CD4-positive, alpha-beta T cell treated with Interleukin-6 for 4 hours (primary cell): Measurements from ENCODE around the gene RAPGEF4.

Experiments
- DNase-seq: peaks from one replicate; pipeline ENCODE4 v3.0.0-alpha.2; 2020; ENCODE audit warnings: mixed read lengths

The RAPGEF4 gene

GRCh38 chr2:172830482-172830881 lies 94.8 kb downstream of the RAPGEF4 start:
- DNase-seq: no peak

- no peak for DNase-seq
Observed at GRCh38 chr2:172833898-172834297, 98.3 kb downstream of the RAPGEF4 start.

DNA sequence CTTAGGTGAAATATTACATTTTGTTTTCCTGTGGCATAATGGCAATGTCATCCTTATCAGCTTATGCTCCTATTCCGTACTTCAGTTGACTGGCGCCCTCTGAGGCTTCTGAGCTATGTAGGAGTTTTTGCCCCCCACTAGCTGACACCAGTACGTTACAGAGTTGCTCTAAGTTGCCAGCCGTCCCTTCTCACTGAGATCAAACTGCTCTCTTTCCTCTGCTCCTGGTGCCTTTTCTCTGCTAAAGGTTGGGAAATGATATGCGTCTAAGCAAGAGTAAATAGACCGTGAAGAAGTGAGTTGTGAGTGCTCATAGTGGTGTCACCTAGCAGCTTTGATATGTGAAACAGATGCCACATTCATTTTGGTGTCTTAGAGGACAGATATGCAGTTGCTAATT lies 99.2 kb downstream of the RAPGEF4 start:
- no peak for DNase-seq

DNA sequence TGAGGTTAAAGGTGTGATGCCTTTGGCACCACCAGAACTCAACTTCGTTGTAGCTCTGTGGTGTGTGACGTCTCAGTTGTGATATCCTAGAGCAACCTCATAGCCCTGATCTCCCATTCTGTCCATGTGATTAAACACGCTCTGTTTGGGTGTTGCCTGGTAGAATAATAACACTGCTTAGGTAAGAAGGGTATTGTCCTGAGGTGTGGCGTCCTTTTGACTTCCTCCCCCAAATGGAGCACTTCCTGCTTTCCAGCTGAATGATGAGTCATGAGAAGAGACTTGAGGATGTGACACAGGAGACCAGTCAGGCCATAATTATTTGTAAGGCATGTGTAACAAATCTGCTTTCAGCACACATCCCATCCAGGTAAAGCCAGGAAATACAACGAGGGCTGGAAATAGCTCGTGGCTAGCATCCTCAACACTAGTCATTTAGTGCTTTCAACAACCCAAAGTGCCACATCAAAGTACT lies 100.7 kb downstream of the RAPGEF4 start:
- DNase-seq: no peak

DNA sequence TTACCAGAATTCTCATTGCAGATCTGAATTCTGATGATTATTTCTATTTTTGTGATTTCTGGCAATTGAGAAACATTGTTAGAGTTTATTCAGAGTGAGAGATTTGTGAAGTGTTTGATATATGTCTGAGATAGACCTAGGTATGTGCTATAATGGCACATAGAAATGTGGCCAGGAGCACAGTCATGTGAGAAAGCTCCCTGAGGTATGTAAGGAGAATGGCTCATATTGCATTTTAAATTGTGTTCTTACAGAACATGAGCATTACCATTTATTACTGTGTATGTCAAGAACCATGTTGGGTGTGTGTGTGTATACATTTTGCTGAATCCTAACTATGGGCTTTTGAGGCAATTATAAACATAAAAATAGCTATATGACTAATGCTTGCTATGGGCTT lies 101.2 kb downstream of the RAPGEF4 start:
- DNase-seq: no peak

GRCh38 chr2:172839446-172839845 lies 103.8 kb downstream of the RAPGEF4 start:
- no peak for DNase-seq

DNA sequence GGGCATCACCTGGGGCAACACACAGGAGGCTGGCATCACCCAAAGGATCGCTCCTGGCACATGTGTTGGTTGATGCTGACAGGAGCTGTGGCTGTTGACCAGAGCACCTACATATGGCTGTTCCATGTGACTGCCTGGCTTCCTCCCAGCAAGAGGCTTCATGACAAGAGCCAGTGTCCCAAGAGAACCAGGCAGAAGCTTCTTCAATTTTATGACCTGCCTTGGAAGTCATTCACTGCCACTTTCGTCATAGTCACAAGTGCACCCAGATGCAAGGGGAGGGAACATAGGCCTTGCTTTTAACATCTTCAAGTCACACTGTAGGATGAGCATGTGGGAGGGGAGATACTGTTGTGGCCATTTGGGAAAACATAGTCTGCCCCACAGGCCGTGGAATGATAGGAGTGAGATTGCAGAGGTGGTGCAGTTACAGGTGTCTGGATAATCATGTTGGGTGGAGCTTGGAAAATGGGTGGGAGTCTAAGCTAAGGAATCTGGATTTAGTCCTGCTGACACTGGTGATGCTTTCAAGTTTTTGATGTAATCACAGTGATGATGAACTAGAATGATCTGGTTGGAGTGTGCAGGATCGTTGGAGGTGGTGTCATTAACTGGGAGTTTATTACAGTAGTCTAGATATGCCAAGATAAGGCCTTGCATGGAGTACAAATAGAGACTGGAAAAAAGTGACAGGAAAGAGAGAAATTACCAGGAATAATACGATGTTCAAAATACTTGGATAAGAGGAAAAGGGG lies 107.0 kb downstream of the RAPGEF4 start:
- no peak for DNase-seq

DNA sequence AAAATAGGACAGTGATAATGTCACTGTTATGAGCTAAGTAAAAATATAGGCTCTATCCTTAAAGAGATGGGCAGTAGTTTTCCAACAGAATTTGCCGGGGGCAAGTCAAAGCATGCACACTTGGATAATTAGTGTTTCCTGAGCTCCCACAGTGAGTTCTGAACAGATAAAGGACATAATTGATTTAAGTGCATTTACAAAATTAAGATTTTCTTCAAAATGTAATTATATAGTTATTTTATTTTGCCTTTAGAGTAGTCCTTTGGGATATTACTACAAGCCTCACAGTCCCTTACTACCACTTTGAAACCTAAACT lies 107.6 kb downstream of the RAPGEF4 start:
- DNase-seq: no peak

DNA sequence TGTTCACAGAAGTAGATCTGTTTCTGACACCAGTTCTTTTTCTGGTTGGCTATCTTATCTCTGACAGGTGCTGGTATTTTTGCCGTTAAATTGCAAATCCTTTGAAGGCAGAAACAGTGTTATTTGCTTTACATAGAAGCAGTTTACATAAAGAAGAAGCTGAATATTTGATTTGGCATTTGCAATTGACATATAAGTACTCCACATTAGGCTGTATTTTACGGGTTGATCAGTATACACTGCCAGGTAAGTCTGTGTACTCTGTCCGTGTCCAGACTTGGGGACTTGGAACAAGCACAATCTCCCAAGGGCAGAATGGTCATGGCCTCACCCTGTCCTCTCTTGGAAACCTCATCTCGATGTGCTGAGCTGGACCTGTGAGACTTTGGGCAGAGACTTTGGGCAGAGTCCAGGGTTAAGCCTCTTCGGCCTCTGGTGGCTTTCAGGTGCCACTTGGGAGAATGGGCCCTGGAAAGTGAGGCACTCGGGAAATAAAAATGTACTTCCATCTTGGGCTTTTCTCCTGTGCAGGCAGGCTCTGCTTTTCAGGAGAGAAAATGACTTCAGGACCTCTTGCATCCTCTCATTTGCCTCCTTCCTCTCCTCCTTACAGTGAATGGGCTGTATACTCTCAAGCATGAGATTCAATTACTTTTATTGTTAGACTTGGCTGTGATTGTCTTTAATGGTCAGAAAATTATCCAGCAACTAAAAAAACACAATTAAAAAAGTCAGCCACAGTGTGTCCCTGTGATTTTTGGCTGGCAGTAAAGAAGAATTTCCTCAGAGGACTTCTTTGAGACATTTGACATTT lies 108.5 kb downstream of the RAPGEF4 start:
- DNase-seq: no peak

DNA sequence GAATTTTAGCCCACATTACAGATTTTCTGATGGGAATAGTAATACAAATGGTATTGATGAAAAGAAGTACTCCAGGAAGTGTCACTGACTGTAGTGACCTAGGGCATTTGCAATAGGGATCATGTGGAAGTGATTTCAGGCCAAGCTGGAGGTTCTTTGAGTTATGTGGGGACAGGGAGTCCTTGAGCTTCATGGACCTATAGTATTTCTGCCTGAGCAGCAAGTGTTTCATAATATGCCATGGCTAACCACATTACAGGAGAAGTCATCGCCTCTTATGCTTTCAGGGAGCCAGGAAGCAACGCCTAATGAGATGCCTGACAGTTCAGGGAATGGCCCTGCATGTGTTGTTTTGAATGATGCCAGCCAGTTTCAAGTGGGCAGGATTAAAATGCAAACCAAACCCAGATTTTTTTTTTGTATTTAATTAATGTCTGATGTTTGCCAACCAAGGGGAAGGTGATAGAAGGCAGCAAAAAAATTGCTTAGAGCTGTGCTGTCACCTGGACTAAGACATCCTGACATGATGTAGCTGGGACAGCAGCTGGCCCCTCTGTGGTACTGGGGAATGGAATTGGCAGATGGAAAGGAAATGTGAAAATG lies 109.5 kb downstream of the RAPGEF4 start:
- DNase-seq: no peak

DNA sequence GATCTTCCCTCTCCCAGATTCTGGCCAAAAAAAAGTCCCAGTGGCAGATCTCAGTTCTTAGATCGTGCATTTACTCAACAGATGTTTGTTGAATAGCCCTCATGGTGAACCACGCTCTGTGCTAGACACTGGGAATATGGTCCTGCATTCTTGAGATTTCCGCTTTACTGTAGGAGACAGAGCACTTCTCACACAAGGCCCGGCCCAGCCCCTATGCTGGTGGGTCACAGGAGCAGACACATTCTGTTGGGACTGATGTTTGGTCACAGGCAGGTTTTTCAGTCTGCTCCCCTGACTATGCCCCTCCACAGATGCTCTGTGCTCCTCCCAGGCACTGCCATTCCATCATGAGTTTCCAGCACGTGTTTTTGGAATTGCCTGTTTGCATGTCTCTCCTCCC lies 110.9 kb downstream of the RAPGEF4 start:
- no peak for DNase-seq

- DNase-seq: no peak
Observed at GRCh38 chr2:172847188-172847587, 111.5 kb downstream of the RAPGEF4 start.

DNA sequence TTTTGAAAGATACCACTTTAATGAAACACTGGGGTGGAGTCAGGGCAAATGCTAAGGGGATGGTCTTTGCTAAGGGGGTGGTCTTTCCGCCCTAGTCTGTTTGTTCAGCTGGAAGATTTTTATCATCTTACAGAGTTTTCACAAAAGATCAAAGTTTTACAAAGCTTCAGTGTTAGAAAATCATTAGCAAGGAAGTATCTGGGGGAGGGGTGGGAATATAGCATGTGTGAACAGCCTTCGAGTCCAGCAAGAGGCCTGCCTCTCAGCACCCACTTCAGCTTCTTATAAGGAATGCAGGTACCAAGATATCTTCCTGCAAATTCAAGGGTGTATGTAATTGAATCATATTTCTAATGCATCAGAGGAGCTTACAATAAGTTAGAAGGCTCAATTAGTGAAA lies 112.9 kb downstream of the RAPGEF4 start:
- DNase-seq: no peak

DNA sequence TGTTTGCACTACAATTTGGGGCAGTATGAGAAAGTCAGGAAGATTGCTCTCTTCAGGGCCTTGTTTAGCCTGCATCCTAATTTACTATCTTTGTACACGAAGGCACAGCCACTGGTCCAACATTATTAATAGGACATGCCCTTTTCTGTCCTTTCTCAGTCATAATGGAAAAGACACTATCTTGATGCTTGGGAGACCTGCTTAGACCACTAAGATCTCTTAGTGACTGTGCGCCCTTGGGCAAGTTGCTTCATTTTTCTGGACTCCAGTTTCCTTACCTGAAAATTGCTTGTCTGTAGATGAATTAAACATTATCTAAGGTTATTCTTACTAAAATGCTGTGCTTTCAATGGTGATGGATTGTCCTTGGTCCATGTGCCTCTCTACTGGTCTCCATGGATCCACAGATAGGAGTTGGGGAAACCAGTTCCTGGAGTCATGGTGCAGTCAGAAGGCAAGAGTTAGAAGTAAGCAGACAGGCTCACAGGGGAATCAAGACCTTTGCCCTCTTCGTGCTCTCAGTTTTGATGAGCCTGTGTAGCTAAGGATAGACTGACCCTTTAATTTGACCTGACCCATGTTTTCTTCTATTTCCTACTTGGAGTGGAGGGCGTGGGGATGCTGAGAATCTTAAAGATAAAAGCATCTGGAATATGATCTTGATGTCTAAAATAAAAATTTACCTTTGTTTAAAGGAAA lies 114.0 kb downstream of the RAPGEF4 start:
- DNase-seq: no peak

DNA sequence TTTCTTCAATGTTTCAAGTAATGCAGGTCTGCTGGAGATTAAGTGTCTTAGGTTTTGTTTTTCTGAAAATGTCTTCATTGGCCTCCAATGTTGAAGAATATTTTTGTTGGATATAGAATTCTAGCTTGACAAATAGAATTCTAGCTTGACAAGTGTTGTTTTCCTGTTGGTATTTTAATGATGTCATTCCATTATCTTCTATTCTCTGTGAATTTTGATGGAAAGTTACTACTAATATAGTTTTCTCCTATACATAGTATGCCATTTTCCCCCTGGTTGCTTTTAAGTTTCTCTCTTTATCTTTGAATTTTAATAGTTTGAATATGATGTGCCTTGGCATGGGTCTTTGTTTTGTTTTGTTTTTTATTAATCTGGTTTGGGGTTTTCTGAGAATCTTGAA lies 119.9 kb downstream of the RAPGEF4 start:
- no peak for DNase-seq

DNA sequence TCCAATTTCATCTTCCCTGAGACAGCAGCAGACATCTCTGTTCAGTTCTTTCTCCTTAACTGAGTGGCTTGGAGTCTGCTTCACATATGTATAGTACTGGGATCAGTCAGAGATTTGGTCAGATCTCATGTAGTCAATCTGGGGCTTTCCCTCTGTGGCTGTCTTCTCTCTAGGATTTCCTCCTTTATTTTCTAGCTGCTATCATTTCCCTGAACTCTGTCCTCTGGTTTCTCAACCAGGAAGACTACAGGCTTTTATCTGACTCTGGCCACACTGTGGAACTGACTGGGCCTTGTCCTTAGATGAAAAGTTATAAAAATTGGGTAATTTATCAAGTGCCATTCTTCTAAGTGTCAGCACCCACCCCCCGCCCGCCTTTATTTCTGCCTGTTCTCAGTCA lies 121.0 kb downstream of the RAPGEF4 start:
- DNase-seq: no peak

DNA sequence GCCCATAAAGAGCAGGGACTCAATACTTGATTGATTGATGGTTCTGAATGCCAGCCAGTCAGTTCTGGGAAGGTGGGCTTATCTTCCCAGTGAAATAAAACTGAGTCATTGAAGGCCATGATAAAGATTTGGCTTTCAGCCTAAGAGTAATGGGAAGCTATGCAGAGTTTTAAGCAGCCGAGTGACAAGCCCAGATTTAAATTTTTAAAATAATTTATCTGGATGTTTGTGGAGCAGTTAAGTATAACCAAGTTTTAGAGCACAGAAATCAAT lies 122.8 kb downstream of the RAPGEF4 start:
- no peak for DNase-seq

GRCh38 chr2:172859581-172860335 lies 124.1 kb downstream of the RAPGEF4 start:
- DNase-seq: no peak

GRCh38 chr2:172860336-172860707 lies 124.7 kb downstream of the RAPGEF4 start:
- DNase-seq: no peak

- no peak for DNase-seq
Observed at GRCh38 chr2:172861098-172861497, 125.5 kb downstream of the RAPGEF4 start.

GRCh38 chr2:172861656-172862476 lies 126.2 kb downstream of the RAPGEF4 start:
- no peak for DNase-seq

GRCh38 chr2:172863341-172863740 lies 127.7 kb downstream of the RAPGEF4 start:
- DNase-seq: no peak
